HG03066 (cell line): ENCODE data around the gene STX8.
"Not testable (repeated sequence)": the region's sequence is repeated elsewhere in the genome, so short reads cannot be mapped to it uniquely, and the experiment has no call there.

Experiments used
- ATAC-seq: cut with Tn5 transposase; IDR thresholded peaks from one replicate; pipeline ENCODE4 v1.9.1; 2021; ENCODE audit warnings: low read depth; ENCODE audit not compliant: unreplicated experiment

The STX8 gene

DNA sequence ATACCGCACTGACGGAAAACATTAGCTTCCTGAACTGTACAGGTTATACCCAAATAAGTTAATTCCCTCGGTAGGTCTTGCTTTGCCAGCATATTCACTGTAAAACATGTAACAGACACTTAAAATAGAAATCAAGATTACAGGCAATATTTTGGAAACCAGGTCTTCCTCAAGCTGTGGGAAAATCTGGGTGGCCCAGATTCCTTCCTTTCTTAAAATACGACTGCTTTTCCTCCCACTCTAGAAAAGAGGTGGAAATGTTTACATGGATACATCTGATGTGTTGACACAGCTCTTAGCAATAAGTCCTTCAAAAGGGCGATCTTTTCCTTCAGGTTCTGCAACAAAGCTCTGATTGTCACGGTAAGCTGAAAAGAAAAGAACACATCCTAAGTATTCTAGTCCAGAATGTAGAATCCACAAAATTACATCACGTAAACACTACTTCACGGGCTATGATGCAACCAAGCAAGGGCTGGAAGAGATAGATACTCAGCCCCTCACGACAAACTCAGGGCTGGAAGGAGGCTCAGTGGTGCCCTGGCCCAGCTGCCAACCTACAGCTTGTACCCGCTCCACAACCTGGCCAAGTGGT lies 18.4 kb downstream of the STX8 start:
- no peak for ATAC-seq

DNA sequence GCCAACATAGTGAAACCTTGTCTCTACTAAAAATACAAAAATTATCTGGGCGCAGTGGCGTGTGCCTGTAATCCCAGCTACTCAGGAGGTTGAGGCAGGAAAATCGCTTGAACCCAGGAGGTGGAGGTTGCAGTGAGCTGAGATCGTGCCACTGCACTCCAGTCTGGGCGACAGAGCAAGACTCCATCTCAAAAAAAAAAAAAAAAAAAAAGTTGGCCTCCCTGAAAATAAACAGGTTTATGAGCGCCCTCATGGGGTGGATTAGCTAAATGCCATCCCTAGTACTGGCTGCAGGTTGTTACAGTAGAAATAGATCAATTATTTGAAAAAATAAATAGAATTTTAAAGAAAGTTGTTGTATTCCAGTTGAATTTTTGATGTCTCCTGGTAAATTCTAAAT lies 20.9 kb downstream of the STX8 start:
- ATAC-seq = not testable (repeated sequence)

DNA sequence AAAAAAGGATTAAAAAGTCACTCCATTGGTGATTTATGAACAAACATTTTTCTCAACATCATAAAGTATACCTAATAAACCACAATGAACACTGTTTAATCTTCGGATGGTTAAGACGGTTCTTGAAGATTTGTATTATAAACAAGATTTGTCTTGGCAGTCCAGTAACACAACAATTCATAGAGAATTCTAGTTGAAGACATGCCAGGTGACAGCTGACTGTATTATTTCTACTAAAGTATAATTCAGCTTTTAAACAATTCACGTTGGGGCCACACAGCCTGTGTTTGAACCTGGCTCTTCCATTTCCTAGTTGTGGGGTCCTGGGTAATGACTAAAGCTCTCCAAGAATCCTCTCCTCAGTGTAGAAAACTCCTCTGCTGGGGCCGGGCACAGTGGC lies 22.0 kb downstream of the STX8 start:
- ATAC-seq = no peak

DNA sequence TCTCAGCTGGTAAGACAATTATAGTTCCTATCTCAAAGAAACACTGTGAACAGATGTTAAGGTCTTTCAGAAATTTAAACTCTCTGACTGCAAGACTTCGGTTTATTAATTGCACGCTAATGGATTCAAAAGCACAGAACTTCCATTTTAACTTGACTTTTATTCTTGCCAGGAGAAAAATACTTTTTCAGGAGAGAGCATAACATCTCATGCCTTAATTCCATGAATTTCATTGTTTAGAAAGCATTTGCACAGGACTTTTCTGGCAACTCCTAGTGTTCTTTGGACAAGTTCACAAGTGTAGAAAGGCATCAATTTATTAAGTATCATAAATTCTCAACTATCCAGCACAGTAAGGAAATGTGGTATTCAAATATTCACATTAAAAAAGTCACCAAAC lies 22.4 kb downstream of the STX8 start:
- ATAC-seq = no peak

DNA sequence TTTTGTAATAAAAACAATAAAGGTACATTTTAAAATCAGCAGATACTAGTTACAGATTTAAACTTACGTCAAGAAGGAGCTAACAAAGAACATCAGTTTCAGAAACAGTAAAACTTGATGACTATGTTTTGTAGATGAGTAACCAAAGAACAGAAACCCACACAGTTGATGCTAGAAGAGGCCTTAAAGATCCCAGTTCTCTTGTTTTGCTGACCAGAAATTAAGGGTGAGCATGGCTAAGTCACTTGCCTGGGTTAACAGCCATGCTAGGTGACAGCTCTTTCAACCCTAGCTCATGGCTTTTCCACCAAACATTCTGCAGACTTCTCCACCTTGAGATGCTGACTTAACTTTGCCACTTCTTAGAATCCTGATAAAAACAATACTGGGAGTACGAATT lies 26.4 kb downstream of the STX8 start:
- ATAC-seq = no peak

DNA sequence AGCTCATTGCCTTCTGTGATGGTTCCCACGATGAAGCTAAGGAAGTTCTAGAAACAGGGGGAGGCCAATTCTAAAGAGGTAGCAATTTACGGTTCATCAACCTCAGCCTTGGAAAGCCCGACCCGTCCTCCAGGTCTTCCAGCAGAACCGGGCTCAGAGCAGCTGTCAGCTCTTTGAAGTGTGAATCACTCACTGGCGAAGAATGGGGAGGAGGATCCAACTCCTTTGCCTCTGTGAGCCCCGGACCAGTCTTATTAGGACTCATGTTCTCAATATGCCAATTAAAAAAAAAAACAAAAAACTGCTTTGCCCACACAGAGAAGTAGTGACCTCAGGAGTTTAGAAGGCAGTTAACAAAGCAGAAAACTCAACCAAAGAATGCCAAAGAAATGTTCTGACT lies 31.4 kb downstream of the STX8 start:
- no peak for ATAC-seq

DNA sequence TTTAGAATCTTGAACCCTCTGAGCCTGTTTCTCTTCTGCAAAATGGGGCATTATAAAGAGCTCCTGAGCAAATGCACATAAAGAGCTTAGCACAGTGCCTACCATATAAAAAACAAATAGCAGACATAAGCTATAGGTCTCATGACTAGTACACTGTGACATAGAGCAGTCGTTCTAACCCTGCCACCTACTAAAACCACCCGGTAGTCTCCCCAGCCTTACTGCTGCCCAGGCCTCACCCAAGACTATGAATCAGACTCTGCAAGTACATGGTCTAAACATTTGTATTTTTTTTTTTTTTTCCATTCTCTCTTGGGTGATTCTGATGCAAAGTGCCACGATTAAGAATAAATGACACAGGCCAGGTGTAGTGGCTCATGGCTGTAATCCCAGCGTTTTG lies 33.9 kb downstream of the STX8 start:
- no peak for ATAC-seq

DNA sequence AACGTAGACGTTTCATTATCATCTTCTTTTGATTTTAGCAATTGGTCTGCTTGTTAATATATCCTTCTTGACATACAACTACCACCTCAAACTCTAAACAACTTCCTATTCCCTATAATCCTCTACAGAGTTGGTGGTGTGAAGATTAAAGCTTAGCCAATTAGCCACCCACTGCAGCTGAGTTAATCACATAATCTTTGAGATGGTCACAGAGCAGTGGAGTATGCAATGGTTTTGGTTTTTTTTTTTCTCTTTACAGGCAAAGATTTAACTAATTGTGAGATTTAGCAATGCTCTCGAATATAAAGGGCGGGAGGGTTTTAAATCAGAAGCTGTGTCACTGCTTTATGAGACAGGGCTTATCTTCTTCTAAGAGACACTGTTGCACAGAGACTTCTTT lies 37.0 kb downstream of the STX8 start:
- no peak for ATAC-seq

DNA sequence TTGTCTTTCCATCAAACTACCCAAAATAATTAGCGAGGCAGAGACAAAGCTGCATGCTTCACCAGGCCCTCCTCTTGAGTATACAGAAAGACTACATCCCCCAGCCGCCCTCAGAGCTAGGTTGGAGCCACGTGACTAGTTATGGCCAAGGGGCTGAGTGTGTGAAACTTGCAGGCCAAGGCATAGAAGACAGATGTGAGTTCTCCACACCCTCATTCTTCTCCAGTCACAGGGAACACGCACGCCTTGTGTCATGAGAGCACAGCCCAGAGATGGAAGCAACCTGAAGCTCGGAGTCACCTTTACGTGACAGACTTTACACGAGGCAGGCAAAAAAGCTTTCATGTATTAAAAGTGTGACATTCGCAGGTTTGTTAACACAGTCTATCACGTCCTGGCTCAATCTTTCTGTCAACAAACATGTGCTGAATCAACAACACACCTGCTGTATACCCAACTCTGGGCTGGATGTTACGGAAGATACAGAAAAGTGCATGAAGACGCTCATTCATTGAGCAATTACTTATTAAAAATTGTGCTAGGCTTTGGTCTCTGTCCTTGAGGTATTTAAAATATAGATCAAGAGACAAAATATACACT lies 38.3 kb downstream of the STX8 start:
- no peak for ATAC-seq

DNA sequence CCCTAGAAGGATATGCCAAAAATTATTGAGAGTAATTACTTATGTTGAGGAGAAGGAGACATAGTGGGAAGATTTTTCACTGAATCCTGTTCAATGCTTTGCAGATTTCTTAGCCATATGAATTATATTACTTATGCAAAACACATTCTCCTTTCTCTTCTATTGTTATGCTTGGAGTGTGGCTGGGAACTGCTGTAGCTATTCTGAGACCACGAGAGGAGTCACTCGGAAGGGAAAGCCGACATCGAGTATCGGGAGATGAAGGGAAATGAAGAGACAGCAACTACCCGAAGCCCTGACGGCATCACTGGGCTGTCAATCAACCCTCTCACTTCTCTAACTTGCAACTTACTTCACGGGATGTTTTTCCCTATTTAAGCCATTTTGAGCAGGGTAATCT lies 39.6 kb downstream of the STX8 start:
- ATAC-seq = no peak

DNA sequence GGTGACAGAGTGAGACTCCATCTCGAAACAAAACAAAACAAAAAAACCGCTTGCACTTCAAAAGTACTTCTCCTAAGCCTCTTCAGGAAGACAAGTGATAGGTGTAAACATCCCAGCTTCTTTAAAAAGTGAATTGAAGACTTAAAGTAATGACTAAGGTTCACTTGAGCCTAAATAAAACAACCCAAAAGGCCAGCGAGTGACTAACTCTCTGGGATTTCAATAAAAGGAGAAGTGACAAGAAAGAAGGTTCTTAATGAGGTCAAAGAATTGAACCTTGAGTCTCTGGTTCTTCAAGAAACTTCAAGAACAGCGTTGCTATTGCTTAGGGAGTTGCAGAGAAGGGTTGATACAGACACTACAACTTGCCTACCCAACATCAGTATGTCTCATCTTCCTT lies 42.2 kb downstream of the STX8 start:
- no peak for ATAC-seq

DNA sequence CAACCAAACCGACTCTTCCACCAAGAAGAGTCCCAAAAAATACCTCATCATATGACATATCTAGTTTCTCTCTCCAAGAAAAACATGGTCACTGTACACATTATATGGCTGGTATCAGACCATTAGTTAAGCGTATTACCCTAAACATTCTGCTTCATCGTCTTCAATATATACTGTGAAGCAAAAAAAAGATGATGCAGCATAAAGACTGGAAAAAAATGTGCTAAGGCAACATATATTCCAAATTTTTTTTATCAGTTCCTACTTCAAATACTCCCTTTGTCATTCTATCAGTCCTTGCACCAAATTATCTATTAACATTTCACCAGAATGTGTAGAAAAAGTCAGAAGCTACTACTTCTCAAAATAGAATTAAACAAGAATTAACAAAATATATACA lies 42.9 kb downstream of the STX8 start:
- no peak for ATAC-seq

DNA sequence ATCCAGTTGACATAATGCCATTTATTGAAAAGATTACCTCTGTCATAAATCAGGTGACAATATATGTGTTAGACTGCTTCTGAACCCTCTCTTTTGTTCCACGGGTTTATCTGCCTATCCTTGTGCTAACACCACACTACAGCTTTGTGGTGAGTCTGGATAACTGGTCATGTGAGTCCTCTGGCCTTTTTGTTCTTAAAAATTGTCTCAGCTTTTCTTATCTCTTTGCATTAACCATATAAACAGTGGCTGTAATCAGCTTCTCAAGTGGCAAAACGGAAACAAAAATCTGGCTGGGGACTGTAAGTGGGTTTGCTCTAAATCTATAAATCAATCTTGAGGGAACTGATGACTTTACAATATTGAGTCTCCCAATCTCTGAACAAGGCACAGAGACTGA lies 44.6 kb downstream of the STX8 start:
- ATAC-seq = no peak

DNA sequence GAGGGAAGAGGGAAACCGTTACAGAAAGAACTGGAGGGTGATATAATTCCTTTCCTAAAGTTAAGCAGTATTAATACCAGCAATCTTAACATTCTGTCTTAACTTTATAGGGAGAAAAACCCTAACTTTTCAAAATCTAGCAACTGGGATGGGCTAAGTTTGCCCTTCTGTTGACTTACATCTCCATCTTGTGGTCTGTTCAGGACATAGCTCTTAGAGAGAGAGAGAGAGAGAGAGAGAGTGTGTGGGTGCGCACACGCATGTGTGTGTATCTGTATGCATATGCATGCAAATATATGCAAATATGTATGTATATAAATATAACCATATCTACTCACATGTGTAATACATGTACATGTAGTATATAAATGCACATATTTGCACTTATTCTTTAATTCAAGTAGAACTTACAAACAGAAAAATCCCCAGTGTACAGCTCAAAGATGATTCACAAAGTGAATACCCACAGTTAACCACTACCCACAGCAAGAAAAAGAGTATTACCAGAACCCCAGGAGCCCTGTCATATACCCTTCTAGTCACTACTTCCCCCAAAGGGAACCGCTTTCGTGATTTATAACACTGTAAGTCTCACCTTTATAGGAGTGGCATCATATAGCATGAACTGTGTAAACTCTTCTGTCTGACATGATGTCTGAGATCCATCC lies 46.5 kb downstream of the STX8 start:
- ATAC-seq = no peak

DNA sequence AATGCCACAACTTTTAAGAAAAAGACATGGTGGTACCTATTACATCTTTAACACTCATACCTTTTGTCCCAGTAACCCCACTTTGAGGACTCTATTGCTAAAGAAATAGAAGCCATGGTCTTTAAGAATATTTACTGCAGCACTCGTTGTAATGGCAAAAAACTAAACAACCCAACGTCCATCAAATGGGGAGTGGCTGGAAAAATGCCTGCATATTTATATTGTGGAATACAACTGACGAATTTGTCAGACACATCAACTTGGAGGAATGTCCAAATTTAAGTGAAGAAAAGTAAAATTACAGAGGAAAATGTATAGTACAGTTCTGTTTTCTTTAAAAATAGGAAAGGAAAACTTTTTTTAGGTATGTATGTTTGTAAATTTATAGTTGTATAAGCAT lies 47.8 kb downstream of the STX8 start:
- ATAC-seq = no peak

DNA sequence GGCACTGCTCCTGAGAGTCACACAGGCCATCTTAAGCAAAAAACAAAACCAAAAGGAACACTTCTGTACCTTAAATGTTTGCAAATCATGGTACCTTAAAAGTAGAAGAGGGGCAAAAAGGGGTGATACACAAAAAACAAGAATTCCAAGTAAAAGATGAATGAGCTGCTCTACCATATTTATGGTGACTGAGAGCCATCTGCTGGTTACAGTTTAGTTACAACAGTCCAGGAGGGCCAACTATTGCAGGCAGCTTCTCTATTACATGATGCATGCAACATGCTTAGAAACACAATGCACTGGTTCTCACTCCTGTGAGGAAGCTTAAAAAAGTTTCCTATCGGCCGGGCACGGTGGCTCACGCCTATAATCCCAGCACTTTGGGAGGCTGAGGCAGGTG lies 53.5 kb downstream of the STX8 start:
- no peak for ATAC-seq

DNA sequence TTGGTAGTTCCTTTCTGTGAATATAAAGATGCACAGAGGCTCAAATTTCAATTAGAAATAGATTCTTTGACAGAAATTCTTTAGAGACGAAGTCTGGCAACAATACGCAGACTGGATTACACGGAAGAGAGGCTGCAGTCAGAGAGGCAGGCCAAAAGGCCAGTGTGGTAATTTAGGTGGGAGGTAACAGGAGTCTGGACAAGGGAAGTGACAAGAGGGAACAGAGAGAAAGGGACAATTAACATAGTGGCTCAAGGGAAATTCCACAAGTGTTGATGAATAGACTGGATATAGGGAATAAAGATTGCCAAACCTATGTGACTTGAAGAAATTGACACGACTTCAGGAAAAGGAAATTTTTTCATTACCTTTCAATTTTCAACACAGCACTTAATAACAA lies 54.6 kb downstream of the STX8 start:
- ATAC-seq = no peak

DNA sequence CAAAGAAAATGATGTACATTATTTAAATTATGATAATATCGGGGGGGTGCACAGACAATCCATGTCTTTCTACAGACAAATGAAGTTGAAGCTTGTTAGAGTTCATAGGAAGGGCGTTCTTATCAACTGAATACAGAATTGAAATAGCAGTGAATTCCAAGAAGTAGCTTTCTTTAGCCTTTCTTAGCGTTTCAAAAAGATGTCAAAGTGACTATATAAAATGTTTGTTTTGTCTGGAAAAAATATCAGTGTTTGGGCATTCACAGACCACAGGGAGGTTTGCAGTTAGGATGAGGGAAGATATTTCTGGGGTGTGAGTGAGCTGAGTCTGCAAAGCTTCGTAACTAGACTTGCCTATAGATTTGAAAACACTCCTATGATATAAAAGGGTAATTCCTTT lies 55.0 kb downstream of the STX8 start:
- ATAC-seq = no peak

DNA sequence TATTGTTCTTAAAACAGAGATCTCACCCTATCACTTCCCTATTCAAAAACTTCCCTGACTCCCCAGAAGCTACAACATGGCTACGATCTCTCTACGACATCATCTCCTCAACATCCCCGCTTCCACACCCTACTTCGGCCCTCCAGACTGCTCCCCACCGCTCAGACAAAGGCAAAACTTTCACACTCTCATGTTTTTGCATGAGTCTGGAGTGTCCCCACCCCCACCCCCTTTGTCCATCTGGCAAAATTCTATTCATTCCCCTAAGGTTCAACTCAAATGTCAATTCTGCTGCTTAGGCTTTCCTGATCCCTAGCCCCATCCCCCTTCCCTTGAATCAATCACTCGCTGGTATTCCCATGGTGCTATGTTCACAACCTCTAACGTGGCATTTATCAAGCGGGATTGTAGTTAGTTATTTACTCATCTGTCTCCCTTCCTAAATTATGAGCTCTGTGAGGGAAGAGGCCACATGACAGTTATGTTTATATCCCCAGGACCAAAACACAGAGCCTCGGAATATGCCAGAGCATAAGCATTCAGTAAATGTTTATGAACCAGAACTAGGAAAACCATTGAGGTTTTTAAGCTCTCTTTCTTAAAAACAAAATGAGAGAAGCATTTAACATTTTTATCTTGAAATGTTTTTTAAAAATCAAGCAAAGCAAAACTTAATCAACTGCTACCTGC lies 55.9 kb downstream of the STX8 start:
- ATAC-seq = no peak

DNA sequence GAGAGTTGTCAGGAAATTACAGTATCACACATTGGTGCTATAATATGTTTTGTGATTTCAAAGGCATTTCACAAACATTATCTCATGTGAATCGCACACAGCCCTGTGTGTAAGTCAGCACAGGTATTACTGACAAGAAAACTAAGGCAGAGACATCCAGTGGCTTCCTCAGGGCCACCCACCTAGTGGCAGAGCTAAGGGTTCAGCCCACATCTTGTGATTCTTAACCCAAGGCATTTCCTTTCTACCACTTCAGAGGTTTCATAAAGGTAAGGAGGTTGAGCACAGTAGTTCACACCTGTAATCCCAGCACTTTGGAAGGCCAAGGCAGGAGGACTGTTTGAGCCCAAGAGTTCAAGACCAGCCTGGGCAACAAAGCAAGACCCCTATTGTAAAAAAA lies 58.2 kb downstream of the STX8 start:
- no peak for ATAC-seq

DNA sequence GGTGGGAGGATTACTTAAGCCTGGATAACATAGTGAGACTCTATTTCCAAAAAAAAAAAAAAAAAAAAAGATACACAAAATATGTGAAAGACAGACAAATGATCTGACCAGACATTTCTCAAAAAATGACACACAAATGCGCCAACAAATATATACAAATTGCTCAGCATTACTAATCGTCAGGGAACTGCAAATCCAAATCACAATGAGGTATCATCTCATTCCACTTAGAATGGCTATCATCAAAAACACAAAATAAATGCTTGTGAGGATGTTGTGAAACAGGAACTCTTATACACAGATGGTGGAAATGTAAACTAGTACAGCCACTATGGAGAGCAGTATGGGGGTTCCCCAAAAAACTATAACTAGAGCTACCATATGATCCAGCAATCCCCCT lies 62.4 kb downstream of the STX8 start:
- ATAC-seq = no peak
